ENCODE measurements around the gene MOCOS.

The MOCOS gene

GRCh38 chr18:36181441-36181840 lies 5.9 kb upstream of the MOCOS start:
- DNase-seq: no peak

- DNase-seq: no peak
These were observed 5.3 kb upstream of the MOCOS start for GRCh38 chr18:36181898-36182506.

GRCh38 chr18:36183033-36183432 lies 4.3 kb upstream of the MOCOS start:
- DNase-seq: no peak

- DNase-seq: no peak
These were observed 3.3 kb upstream of the MOCOS start for GRCh38 chr18:36183987-36184386.

DNA sequence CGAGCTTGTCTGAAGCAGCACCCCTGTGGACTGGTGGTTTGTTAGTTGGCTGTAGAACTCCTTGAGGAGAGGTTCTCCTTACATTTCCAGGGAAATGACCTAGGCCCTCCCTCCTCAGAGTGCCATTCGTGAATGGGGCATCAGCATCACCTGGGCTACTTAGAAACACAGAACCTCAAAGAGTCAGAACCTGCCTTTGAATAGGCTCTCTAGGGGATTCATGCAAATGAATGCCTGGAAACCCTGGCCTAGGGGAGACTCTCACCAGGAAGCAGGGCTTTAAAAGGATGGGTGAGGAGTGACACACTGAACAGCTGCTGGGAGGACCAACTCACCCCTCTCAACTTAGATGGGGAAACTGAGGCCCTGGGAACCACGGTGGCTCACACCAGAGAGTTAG lies 2.1 kb upstream of the MOCOS start:
- no peak for DNase-seq

GRCh38 chr18:36185901-36186460 lies 1.3 kb upstream of the MOCOS start:
- no peak for DNase-seq

GRCh38 chr18:36186461-36187192 lies 670 bp upstream of the MOCOS start:
- DNase-seq: no peak

GRCh38 chr18:36187826-36188721 lies 777 bp downstream of the MOCOS start:
- no peak for DNase-seq

- no peak for DNase-seq
These were observed 1.6 kb downstream of the MOCOS start for GRCh38 chr18:36188916-36189315.

GRCh38 chr18:36189486-36189885 lies 2.2 kb downstream of the MOCOS start:
- no peak for DNase-seq

DNA sequence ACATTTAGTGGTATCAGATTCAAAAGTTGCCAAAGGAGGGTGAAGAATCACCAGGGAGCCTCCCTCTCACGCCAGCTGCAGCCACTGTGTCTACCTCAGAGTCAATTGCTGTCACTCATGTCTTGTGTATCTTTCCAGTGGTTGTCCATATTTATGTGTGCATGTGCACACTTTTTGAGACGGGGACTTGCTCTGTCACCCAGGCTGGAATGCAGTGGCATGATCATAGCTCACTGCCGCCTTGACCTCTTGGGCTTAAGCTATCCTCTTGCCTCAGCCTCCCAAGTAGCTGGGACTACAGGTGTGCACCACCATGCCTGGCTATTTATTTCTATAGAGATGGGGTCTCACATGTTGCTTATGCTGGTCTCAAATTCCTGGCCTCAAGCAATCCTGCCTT lies 4.0 kb downstream of the MOCOS start:
- DNase-seq: no peak

- DNase-seq: no peak
These were observed 4.4 kb downstream of the MOCOS start for GRCh38 chr18:36191711-36192110.

DNA sequence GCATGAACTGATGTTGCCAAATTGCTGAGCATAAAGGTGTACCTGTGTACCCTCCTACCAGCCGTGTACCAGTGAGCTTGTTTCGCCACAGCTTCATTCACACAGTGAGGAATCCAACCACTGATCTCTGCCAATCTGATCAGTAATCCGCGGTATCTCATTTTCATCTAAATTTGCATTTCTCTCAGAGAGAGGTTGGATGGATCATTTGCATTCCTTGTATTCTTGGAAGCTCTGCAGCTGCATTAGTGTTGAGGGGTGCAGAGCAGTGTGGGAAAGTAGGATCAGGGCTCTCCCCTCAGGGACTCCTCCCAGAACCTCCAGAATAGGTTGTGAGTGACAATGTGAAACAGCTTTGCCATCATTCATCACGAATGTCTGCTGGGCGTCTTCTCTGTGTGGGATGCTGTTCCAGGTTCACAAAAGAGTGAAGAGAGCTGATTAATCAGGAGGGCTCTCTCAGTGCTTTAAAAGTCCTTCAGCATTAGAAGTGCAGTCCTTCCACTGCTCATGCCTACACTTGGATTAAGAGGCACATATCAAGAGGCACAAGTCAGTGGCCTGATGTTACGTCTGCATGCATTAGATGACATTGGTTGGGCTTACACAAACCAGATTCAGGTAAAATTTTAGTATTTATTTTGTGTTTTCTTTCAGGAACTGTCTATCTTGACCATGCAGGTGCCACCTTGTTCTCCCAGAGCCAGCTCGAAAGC lies 7.5 kb downstream of the MOCOS start:
- no peak for DNase-seq

DNA sequence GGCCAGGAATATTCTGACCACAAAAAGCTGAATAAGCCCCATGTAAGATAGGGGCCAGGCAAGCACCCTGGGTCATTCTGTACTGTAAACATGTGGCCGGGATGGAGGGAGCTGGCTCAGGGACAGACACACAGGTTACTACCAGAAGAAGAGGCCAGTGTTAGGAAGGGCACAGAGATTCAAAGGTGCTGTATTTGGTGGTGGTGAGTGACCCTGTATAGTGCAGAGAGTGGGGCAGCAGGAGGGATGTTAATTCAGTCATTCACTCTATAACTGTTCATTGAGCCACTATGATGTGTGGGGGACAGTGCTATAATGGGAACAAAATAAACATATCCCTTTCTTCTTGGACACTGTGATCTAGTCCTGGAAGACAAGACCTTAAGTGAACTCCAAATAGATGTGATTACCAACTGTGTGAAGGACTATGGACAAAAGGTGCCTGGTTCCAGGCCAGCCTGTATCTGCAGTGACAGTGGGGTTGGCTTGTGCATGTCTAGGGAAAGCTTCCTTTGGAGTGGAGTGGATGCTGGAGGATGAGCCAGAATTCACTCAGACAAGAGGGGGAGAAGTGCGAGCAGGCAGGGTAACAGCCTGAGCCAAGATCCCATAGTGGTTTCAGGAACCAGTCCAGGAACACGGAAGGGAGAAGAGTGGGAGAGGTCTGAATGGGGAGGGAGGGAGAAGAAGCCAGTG lies 8.3 kb downstream of the MOCOS start:
- no peak for DNase-seq

- no peak for DNase-seq
These were observed 9.1 kb downstream of the MOCOS start for GRCh38 chr18:36196238-36196995.

GRCh38 chr18:36197511-36198166 lies 10.3 kb downstream of the MOCOS start:
- no peak for DNase-seq

DNA sequence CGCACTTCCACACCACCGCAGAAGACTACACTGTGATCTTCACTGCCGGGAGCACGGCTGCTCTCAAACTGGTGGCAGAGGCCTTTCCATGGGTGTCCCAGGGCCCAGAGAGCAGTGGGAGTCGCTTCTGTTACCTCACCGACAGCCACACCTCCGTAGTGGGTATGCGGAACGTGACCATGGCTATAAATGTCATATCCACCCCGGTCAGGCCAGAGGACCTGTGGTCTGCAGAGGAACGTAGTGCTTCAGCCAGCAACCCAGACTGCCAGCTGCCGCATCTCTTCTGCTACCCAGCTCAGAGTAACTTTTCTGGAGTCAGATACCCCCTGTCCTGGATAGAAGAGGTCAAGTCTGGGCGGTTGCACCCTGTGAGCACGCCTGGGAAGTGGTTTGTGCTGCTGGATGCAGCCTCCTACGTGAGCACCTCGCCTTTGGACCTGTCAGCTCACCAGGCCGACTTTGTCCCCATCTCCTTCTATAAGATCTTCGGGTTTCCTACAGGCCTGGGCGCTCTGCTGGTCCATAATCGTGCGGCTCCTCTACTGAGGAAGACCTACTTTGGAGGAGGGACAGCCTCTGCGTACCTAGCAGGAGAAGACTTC lies 12.5 kb downstream of the MOCOS start:
- no peak for DNase-seq

- no peak for DNase-seq
These were observed 13.1 kb downstream of the MOCOS start for GRCh38 chr18:36200354-36200771.

DNA sequence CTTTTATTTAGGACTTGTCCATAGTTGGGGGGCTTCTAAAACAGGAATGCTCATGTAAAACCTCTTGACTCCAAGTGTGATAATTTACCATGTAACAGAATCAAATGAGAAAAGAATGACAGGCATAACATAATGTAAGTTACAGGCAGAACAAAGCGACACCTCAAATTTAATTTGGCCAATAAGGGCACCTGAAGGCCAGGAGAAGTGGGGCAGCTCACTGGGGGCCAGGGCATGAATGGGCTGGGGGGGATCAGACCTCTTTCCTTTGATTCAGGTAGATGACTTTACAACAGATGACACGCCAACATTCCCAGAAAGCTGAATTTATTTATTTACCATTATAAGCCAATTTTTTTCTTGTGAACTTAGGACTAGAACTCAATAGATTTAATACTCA lies 14.5 kb downstream of the MOCOS start:
- DNase-seq: no peak

DNA sequence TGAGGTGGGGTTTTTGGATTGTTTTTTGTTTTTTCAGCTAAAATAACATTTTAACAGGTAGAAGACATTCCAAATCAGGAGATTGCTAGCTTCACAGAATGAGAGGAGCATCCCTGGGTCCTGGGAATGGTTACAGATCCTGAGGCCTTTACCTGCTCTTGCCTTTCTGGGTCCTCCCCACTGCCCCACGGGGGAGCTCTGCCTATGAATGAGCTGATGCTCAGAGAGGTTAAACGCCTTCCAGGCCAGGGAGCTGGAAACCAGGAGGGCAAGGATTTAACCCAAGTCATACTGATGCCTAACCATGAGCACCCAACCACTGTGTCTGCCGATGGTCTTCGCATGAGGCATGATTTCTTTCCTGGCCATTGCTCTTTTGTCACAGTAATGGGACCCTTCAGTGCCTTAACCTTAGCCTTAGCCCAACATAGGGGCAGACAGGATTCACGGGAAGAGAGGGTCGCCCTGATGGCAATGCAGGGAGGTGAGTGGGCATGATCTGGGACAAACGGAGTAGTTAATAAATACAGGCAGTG lies 16.1 kb downstream of the MOCOS start:
- DNase-seq: no peak
